Gastroesophageal sphincter (tissue), 3 donors: ENCODE results near the gene CHIC1.
"Not testable (repeated sequence)": the region's sequence is repeated elsewhere in the genome, so short reads cannot be mapped to it uniquely, and the experiment has no call there.

ENCODE experiments used
- EP300 ChIP-seq: sonication (generic); formaldehyde crosslinking; IDR thresholded peaks from one replicate; pipeline ENCODE4 v1.6.1; 2017; ENCODE audit warnings: antibody characterized with exemption, mild to moderate bottlenecking
- POLR2A ChIP-seq, 2 donors: fragments of 450-650 bp; IDR thresholded peaks; one replicate each; pipeline ENCODE4 v1.6.1; 2017; ENCODE audit warnings: antibody characterized with exemption in 2 of 2, mild to moderate bottlenecking in 2 of 2, moderate library complexity in 1 of 2
- POLR2AphosphoS5 ChIP-seq: sonication (generic); formaldehyde crosslinking; IDR thresholded peaks from one replicate; pipeline ENCODE4 v1.6.1; 2017; ENCODE audit warnings: antibody characterized with exemption
- TF ChIP-seq, protein P1 (sequence below), 4 experiments: fragments of 200-600 bp in 2 of 4; fragments of 450-650 bp in 2 of 4; sonication (generic) in 1 of 4; IDR thresholded peaks; one replicate each; pipeline ENCODE4 v1.5.1; 2017 to 2019; ENCODE audit warnings: antibody characterized with exemption in 4 of 4, mild to moderate bottlenecking in 2 of 4, moderate library complexity in 2 of 4

DNA sequence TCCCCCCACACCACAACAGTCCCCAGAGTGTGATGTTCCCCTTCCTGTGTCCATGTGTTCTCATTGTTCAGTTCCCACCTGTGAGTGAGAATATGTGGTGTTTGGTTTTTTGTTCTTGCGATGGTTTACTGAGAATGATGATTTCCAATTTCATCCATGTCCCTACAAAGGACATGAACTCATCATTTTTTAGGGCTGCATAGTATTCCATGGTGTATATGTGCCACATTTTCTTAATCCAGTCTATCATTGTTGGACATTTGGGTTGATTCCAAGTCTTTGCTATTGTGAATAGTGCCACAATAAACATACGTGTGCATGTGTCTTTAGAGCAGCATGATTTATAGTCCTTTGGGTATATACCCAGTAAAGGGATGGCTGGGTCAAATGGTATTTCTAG, 78.7 kb downstream of the CHIC1 start:
- TF ChIP-seq, protein P1, sequence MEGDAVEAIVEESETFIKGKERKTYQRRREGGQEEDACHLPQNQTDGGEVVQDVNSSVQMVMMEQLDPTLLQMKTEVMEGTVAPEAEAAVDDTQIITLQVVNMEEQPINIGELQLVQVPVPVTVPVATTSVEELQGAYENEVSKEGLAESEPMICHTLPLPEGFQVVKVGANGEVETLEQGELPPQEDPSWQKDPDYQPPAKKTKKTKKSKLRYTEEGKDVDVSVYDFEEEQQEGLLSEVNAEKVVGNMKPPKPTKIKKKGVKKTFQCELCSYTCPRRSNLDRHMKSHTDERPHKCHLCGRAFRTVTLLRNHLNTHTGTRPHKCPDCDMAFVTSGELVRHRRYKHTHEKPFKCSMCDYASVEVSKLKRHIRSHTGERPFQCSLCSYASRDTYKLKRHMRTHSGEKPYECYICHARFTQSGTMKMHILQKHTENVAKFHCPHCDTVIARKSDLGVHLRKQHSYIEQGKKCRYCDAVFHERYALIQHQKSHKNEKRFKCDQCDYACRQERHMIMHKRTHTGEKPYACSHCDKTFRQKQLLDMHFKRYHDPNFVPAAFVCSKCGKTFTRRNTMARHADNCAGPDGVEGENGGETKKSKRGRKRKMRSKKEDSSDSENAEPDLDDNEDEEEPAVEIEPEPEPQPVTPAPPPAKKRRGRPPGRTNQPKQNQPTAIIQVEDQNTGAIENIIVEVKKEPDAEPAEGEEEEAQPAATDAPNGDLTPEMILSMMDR (IDR thresholded peaks at IDR 0.05), result not testable (repeated sequence)
- TF ChIP-seq POLR2A (IDR thresholded peaks at IDR 0.05); EP300; POLR2AphosphoS5: not testable (repeated sequence)
